DOHH2 (cell line): ENCODE results near the gene CDC42BPA.
"Not testable (repeated sequence)": the region's sequence is repeated elsewhere in the genome, so short reads cannot be mapped to it uniquely, and the experiment has no call there.

Experiments
- H3F3A ChIP-seq: fragments of 200-600 bp; sonication (generic), shearing (Covaris generic); 2 replicates; pipeline ENCODE4 v1.6.0; 2016; ENCODE audit warnings: antibody characterized with exemption, mild to moderate bottlenecking; ENCODE audit not compliant: control insufficient read depth, insufficient read depth
- H3K27ac ChIP-seq: fragments of 200-600 bp; sonication (generic); 2 replicates; pipeline ENCODE4 v1.5.1; 2014; ENCODE audit warnings: low read depth, mild to moderate bottlenecking, low read length, moderate library complexity
- H3K27me3 ChIP-seq: fragments of 200-600 bp; sonication (generic); 2 replicates; pipeline ENCODE4 v1.6.1; 2014; ENCODE audit warnings: mild to moderate bottlenecking, low read length, mixed read lengths; ENCODE audit not compliant: control insufficient read depth
- H3K36me3 ChIP-seq: fragments of 200-600 bp; sonication (generic); 2 replicates; pipeline ENCODE4 v1.6.1; 2014; ENCODE audit warnings: mild to moderate bottlenecking, low read length, moderate library complexity, mixed read lengths; ENCODE audit not compliant: control insufficient read depth
- H3K4me1 ChIP-seq: fragments of 200-600 bp; sonication (generic); 2 replicates; pipeline ENCODE4 v1.6.1; 2014; ENCODE audit warnings: mild to moderate bottlenecking, low read length, mixed read lengths; ENCODE audit not compliant: control insufficient read depth
- H3K4me2 ChIP-seq: fragments of 200-600 bp; sonication (generic); 2 replicates; pipeline ENCODE4 v1.6.0; 2014; ENCODE audit warnings: mild to moderate bottlenecking, low read length, moderate library complexity
- H3K4me3 ChIP-seq: fragments of 200-600 bp; sonication (generic); 2 replicates; pipeline ENCODE4 v1.5.1; 2014; ENCODE audit warnings: mild to moderate bottlenecking, low read length, mixed read lengths
- H3K79me2 ChIP-seq: fragments of 200-600 bp; sonication (generic); 2 replicates; pipeline ENCODE4 v1.6.1; 2014; ENCODE audit warnings: mild to moderate bottlenecking, low read length, mixed read lengths; ENCODE audit not compliant: control insufficient read depth
- H3K9me2 ChIP-seq: fragments of 200-600 bp; sonication (generic); replicated peaks from 2 replicates; pipeline ENCODE4 v1.6.1; 2014; ENCODE audit warnings: mild to moderate bottlenecking, low read length, mixed read lengths; ENCODE audit not compliant: control insufficient read depth
- H3K9me3 ChIP-seq: fragments of 200-600 bp; sonication (generic); 2 replicates; pipeline ENCODE4 v1.6.1; 2014; ENCODE audit warnings: antibody characterized with exemption, low read length, mixed read lengths; ENCODE audit not compliant: control insufficient read depth, insufficient read depth
- H4K20me1 ChIP-seq: fragments of 200-600 bp; sonication (generic); 2 replicates; pipeline ENCODE4 v1.6.0; 2014; ENCODE audit warnings: low read depth, mild to moderate bottlenecking, antibody characterized with exemption, low read length, moderate library complexity; ENCODE audit not compliant: control insufficient read depth, insufficient read depth
- EZH2phosphoT487 ChIP-seq: fragments of 200-600 bp; sonication (generic); IDR thresholded peaks from 2 replicates; pipeline ENCODE4 v1.6.1; 2017; ENCODE audit warnings: borderline replicate concordance, mild to moderate bottlenecking, antibody characterized with exemption, low read length, moderate library complexity, mixed read lengths
- TF ChIP-seq, protein P1 (sequence below): fragments of 200-600 bp; sonication (generic); IDR thresholded peaks from one replicate; pipeline ENCODE4 v1.5.1; 2014; ENCODE audit warnings: antibody characterized with exemption, mild to moderate bottlenecking, low read depth, low read length; ENCODE audit not compliant: poor library complexity, severe bottlenecking

Gene CDC42BPA

DNA sequence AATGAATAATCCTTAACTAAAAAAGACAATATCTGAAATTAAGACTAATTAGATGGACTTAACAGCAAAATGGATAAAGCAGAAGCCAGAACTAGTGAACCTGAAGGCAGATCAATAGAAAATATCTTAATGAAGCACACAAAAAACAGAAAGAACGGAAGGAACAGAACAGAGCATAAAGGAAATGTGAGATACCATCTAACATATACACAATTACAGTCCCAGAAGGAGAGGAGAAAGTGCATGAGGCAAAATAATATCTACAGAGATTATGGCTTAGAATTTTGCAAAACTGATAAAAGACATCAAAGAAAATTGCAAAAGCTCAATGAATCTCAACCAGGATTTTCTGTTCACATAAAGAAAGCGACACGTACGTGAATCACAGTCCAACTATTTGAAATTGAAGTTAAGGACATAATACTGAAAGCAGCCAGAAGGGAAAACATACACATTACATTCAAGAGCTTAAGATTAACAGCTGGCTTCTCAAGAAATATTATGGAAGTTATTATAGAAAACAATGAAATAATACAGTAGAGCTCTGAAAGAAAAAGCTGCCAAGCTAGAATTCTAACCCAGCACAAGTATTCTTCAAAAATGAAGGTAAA, 182.0 kb downstream of the CDC42BPA start:
- Histone ChIP-seq H3K27me3 (peaks cover 4% of the 10 kb centered on the region; the same call in 1 of the 2 replicates), H3K4me2 (no peak overlapping the region), H3K4me1 (no peaks in the 10 kb centered on the region), H3K27ac (no peak overlapping the region), H3K79me2 (no peaks in the 10 kb centered on the region), H3K36me3 (no peaks in the 10 kb centered on the region), H3K4me3 (no peak overlapping the region), H3F3A (no peaks in the 10 kb centered on the region), H3K9me2 (no peaks in the 10 kb centered on the region), H4K20me1 (no peaks in the 10 kb centered on the region; the same call in 1 of the 2 replicates), H3K9me3 (no peaks in the 10 kb centered on the region)
- TF ChIP-seq EZH2phosphoT487 = no peak
- TF ChIP-seq, protein P1, sequence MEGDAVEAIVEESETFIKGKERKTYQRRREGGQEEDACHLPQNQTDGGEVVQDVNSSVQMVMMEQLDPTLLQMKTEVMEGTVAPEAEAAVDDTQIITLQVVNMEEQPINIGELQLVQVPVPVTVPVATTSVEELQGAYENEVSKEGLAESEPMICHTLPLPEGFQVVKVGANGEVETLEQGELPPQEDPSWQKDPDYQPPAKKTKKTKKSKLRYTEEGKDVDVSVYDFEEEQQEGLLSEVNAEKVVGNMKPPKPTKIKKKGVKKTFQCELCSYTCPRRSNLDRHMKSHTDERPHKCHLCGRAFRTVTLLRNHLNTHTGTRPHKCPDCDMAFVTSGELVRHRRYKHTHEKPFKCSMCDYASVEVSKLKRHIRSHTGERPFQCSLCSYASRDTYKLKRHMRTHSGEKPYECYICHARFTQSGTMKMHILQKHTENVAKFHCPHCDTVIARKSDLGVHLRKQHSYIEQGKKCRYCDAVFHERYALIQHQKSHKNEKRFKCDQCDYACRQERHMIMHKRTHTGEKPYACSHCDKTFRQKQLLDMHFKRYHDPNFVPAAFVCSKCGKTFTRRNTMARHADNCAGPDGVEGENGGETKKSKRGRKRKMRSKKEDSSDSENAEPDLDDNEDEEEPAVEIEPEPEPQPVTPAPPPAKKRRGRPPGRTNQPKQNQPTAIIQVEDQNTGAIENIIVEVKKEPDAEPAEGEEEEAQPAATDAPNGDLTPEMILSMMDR = no peak

DNA sequence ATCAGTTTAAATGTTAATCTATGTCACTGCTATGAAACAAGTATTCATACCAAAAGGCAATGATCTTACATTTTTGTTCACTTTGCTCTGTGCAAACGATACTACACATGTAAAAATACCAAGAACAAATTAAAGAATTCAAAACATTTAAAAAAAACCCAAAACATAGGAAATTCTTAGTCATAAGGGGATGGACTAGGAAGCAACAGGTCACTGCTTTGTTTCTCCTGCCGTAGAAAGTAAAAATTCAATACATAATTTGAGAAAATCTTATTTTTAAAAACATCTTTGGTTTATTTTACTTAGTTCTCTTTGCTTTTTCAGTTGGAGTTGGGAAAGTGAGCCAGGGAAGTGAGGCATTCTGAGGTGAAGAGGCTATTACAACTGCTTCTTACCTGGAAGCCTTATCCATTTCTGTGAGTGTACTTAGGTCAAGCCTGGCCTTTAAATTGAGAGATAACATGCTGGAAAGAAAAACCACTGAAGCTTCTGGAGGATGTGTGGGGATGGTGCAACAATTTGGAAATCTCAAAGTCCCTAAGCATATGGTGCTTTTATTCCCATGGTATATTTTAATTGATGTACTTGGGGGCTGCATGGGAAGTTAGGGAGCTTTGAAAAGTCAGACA, 183.5 kb downstream of the CDC42BPA start:
- Histone ChIP-seq H3K79me2 (no peaks in the 10 kb centered on the region), H3K9me3 (no peaks in the 10 kb centered on the region), H3F3A (no peaks in the 10 kb centered on the region), H3K4me1 (no peaks in the 10 kb centered on the region), H3K27me3 (no peaks in the 10 kb centered on the region), H3K36me3 (no peaks in the 10 kb centered on the region), H3K4me3 (no peak overlapping the region), H4K20me1 (no peaks in the 10 kb centered on the region; the same call in 1 of the 2 replicates), H3K27ac (no peak overlapping the region), H3K4me2 (no peak overlapping the region), H3K9me2 (no peaks in the 10 kb centered on the region)
- TF ChIP-seq, protein P1 = no peak
- TF ChIP-seq EZH2phosphoT487 = no peak

DNA sequence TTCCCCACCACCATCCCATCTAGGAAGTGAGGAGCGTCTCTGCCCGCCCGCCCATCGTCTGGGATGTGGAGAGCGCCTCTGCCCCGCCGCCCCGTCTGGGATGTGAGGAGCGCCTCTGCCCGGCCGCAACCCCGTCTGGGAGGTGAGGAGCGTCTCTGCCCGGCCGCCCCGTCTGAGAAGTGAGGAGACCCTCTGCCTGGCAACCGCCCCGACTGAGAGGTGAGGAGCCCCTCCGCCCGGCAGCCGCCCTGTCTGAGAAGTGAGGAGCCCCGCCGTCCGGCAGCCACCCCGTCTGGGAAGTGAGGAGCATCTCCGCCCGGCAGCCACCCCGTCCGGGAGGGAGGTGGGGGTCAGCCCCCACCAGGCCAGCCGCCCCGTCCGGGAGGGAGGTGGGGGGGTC, 185.6 kb downstream of the CDC42BPA start:
- not testable (repeated sequence) for H3F3A ChIP-seq, H3K4me2 ChIP-seq, H3K9me2 ChIP-seq, H3K4me3 ChIP-seq, H3K79me2 ChIP-seq, H3K4me1 ChIP-seq, H3K27me3 ChIP-seq, H4K20me1 ChIP-seq, H3K9me3 ChIP-seq, H3K27ac ChIP-seq, H3K36me3 ChIP-seq

DNA sequence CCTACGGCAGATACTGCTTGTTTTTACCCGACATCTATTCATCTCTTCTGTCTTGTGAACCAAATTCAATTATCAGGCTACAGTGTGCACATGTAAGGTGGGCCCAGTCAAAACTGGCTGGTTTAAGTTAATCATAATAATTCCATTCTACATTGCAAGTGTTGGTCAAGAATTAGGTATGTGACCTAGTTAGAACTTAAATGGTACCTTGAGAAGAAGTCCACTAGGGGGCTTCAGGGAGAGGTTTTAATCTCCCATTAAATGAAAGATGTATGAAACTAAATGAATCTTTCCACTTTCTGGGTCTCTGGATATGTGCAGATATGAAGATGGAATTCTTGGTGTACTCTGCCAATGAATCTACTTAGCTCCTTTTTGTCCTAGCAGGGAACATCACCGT, 187.1 kb downstream of the CDC42BPA start:
- Histone ChIP-seq H3K27ac (no peak overlapping the region), H3K4me3 (no peak overlapping the region), H3F3A (no peaks in the 10 kb centered on the region), H3K27me3 (peaks cover 3% of the 10 kb centered on the region; the same call in 1 of the 2 replicates), H3K9me2 (no peaks in the 10 kb centered on the region), H3K9me3 (no peaks in the 10 kb centered on the region), H3K79me2 (no peaks in the 10 kb centered on the region), H3K36me3 (no peaks in the 10 kb centered on the region), H4K20me1 (no peaks in the 10 kb centered on the region), H3K4me1 (no peaks in the 10 kb centered on the region), H3K4me2 (no peak overlapping the region)
- TF ChIP-seq, protein P1 = peak; percentile 65
- no peak for TF ChIP-seq EZH2phosphoT487
